Fibroblast of skin of right quadriceps (primary cell): ENCODE results near the gene RAI1.
"Not testable (repeated sequence)": the region's sequence is repeated elsewhere in the genome, so short reads cannot be mapped to it uniquely, and the experiment has no call there.

Experiments used
- DNase-seq: peaks from one replicate; pipeline ENCODE4 v3.0.0-alpha.2; 2013

Gene RAI1

GRCh38 chr17:17681744-17682292, 560 bp downstream of the RAI1 start:
- DNase-seq, result no peak

GRCh38 chr17:17682293-17682736, 1.1 kb downstream of the RAI1 start:
- peak; percentile 36 for DNase-seq

- peak; percentile 94 for DNase-seq
These were observed 1.8 kb downstream of the RAI1 start for GRCh38 chr17:17682737-17683680.

- peak; percentile 29 for DNase-seq
These were observed 2.6 kb downstream of the RAI1 start for GRCh38 chr17:17683710-17684365.

- peak; percentile 54 for DNase-seq
These were observed 3.9 kb downstream of the RAI1 start for GRCh38 chr17:17684906-17685774.

- DNase-seq, result peak; percentile 78
These were observed 4.6 kb downstream of the RAI1 start for GRCh38 chr17:17685775-17686291.

- no peak for DNase-seq
These were observed 8.1 kb downstream of the RAI1 start for GRCh38 chr17:17689312-17689711.

- DNase-seq, result not testable (repeated sequence)
These were observed 9.0 kb downstream of the RAI1 start for GRCh38 chr17:17690233-17690632.

GRCh38 chr17:17691468-17692263, 10.4 kb downstream of the RAI1 start:
- DNase-seq, result no peak

GRCh38 chr17:17692353-17693252, 11.3 kb downstream of the RAI1 start:
- DNase-seq, result peak; percentile 38

- DNase-seq, result no peak
These were observed 12.3 kb downstream of the RAI1 start for GRCh38 chr17:17693253-17694168.

GRCh38 chr17:17694169-17695081, 13.2 kb downstream of the RAI1 start:
- peak; percentile 70 for DNase-seq

GRCh38 chr17:17696085-17696484, 14.8 kb downstream of the RAI1 start:
- DNase-seq, result peak; percentile 46

- DNase-seq, result no peak
These were observed 15.8 kb downstream of the RAI1 start for GRCh38 chr17:17696882-17697633.

- no peak for DNase-seq
These were observed 17.1 kb downstream of the RAI1 start for GRCh38 chr17:17698371-17698770.

- peak; percentile 54 for DNase-seq
These were observed 17.7 kb downstream of the RAI1 start for GRCh38 chr17:17698869-17699351.

- no peak for DNase-seq
These were observed 18.2 kb downstream of the RAI1 start for GRCh38 chr17:17699491-17699890.
